ENCODE data around the gene MYEOV.

MYEOV gene

DNA sequence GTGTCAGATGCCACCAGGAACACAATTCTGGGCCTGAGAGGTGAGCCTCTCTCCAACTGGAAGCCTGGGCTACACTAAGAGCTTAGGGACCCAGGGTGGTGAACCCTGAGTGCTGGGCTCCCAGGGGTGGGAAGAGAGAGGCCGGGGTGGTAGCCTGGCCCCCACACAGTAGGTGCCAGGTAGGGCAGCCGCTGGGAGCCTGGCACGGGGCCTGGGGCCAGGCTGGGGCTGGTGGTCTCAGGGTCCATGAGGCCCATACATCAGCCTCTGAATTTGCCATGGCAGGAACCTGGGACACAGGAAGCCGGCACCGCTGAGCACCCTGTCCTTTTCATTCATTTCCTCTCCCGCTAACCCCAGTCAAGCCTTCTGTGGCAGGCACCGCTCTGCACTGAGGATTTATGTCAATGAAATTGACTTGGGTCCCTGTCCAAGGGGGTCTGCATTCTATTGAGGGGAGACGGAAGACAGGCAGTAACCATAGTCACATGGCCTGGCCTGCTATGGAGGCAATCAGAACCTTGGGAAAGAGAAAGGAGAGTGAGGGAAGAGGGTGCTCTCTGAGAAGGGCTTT, 8.6 kb downstream of the MYEOV start:
- no peak for DNase-seq

DNA sequence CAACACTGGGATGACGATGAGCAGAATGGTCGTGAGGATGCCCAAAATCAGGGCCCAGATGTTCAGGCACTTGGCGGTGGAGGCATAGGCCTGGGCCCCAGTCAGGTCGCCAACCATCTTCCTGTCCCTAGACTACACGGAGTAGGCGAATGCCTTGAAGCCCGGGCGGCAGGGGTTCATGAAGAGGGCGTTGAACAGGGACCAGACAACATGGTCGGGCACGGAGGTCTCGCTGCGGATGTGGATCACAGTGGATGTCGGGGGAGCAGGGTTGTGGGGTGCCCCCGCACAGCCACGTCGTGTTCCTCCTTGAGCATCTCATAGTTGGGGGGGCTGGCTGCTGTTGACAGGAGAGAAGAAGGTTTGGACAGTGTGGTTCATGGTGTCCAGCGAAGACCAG, 9.5 kb downstream of the MYEOV start:
- no peak for DNase-seq

DNA sequence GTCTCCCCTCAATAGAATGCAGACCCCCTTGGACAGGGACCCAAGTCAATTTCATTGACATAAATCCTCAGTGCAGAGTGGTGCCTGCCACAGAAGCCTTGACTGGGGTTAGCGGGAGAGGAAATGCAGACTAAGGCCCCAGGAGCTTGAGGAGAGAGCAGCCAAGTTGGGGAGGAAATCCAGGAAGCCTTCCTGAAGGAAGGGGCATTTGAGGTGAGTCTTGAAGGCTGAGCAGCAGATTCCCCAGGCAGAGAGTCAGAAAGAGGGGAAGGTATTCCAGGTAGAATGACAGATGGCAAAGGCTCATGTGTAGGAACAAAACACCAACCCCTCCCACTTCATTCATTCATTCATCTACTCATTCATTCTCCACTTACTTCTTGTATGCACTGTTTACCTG, 10.3 kb downstream of the MYEOV start:
- no peak for DNase-seq

GRCh38 chr11:69304686-69305085, 10.7 kb downstream of the MYEOV start:
- no peak for DNase-seq

GRCh38 chr11:69305885-69306540, 12.1 kb downstream of the MYEOV start:
- no peak for DNase-seq

GRCh38 chr11:69306821-69307220, 12.9 kb downstream of the MYEOV start:
- no peak for DNase-seq

- peak; percentile 38 for DNase-seq
Observed at GRCh38 chr11:69307421-69307820, 13.5 kb downstream of the MYEOV start.

- DNase-seq, result peak; percentile 48
Observed at GRCh38 chr11:69307871-69308431, 14.0 kb downstream of the MYEOV start.

DNA sequence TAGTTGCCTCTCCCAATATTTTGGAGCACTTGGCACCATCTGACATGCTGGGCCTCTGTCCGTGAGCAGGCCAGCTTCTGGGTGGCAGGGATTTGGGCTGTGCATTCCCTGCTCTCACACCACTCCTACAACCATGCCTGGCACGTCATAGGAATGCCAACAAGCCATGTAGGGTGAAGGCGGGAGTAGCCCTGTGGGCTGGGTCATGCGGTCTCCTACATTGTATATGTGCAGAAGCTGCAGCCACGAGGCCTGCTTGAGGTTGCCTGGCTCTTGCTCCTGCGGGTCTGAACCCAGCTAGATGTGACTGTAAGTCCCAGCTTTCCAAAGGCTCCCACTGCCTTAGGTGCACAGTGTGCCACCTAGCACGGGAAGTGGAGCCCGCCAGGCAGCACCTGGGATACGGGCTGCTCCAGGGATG, 14.5 kb downstream of the MYEOV start:
- peak; percentile 47 for DNase-seq

DNA sequence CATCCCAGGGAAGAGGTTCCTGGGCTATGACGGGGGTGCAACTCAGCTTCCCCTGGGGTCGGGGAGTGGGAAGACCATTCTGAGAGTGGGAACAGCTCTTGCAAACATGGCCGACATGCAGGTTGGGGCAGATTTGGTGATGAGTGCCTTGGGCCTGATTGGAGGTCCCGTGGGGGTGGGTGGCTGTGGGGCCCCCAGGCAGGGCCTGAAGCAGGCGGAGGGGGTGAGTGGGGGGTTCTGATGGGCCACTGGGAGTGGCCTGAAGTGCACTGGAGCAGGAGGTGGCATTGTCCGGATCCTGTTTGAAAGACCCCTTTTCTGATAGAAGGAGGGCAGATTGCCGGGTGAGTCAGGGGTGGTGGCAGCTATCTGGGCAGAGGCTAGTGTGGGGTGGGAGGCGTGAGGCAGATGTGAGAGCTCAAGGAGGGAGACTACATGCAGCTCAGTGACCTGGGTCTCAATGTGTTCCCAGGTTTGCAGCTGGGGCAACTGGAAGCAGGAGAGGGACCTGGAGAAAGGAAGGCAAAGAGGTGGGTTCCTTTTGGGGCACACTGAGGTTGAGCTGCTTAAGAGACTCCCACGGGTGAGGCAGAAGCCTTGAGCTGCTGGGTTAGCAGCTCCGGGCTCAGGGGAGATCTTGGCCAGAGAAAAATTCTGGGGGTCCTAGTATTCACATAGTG, 15.1 kb downstream of the MYEOV start:
- peak; percentile 47 for DNase-seq

DNA sequence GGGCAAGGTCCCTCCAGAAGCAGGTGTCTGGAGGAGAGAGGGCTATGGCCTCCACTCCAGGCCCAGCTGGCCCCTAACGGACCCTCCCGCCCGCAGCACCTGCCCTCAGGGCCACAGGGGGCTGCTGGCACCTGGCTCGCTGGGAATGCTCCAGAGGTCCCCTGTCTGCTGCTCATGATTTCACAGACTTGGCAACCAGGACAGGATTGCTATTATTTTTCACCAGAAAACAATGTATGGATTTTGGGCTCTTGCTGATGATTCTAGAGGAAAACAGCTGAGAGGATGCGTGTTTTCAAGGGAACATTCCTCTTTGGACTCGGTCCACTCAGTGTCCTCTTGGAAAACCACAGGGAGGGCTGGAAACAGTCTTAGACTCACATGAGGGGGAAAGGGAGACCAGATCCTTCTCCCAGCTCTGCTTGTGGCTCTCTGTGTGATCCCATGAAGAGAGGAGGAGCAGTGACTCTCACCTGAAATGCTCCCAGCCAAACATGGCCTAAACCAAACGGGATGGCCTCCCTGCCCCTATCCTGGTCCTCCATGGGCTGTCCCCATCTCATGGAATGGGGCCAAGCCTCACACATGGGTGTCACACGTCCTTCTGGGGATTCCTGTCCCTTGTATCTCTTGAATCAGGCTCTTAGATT, 15.8 kb downstream of the MYEOV start:
- DNase-seq, result peak; percentile 43

DNA sequence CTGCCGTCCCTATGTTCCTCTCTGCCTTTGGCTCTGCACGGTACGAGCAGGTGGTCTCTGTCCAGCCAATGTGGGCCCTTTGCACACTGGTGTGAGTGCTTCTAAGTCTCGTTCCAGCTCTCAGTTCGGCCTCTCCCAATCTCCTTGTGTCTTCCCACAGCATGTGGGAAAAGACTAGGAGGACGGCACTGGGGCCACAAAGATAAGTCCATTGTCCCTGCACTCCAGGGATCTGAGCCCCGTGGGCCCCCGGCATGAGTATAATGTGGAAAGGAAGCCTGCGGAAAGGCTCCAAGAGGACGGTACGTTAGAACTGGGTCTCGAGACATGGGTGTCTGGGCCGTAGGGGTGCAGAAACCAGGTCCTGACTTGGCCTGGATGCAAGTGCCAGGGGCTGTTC, 16.4 kb downstream of the MYEOV start:
- DNase-seq, result peak; percentile 42

- peak; percentile 61 for DNase-seq
Observed at GRCh38 chr11:69310934-69311766, 17.2 kb downstream of the MYEOV start.

DNA sequence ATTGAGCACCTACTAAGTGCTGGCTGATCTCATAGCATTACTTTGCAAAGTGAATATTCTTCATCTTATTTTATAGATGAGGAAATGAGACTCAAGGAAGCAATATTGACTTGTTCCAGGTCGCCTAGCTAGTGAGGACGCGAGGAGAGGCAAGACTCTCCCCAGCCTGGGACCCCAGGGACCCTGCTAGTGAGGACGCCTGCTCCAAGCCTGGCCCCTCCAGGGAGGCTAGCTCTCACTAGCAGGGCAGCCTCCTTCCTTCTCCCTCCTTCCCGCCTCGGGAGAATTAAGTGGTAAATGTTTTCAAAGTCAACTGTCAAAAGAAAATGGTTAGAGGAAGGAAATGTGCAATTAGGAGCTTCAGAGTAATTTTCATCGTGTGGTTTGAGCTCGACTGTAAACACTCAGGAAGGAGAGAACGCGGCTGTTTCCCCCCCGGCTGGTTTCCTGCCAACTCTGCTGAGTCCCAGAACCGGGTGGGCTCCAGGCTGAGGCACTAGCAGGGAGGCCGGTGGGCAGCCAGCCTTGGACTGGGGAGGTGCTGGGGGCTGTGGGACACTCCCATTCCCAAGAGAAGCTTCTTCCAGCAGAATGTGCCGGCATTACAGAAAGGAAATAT, 17.9 kb downstream of the MYEOV start:
- peak; percentile 49 for DNase-seq

GRCh38 chr11:69312453-69313404, 18.8 kb downstream of the MYEOV start:
- peak; percentile 37 for DNase-seq

GRCh38 chr11:69313992-69314391, 20.0 kb downstream of the MYEOV start:
- no peak for DNase-seq

- DNase-seq, result no peak
Observed at GRCh38 chr11:69314555-69314954, 20.6 kb downstream of the MYEOV start.

- peak; percentile 13 for DNase-seq
Observed at GRCh38 chr11:69316956-69317355, 23.0 kb downstream of the MYEOV start.

DNA sequence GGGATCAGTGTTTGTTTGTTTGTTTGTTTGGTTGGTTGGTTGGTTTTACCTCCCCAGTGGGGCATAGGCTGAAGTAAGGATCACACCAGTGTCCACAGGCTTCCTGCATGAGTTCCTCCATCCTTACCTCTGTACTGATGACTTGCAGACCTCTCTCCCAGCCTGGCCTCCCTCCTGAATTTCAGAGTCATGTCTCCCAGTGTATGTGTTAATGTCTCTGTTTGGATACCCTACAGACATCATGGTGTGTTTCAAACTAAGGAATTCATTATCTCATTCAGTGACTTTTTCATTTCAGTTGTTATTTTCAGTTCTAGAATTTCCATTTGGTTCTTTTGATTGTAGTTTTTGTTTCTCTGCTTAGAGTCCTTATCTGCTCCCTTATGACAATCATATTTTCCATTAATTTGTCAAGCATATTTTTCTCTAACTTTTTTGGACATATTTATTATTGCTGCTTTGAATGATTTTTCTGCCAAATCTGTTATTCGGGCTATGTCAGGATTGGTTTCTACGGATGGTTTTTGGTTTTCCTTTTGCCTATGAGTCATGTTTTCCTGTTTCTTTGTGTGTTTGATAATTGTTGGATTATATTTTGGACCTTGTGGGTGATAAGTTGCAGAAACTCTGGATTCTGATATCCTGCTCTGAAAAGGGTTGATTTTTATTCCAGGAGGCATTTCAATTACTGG, 23.6 kb downstream of the MYEOV start:
- no peak for DNase-seq

GRCh38 chr11:69318093-69318420, 24.1 kb downstream of the MYEOV start:
- no peak for DNase-seq

Measured in activated CD8-positive, alpha-beta memory T cell treated with anti-CD3 and anti-CD28 coated beads, Interleukin-2, amount 50 U/mL, for 48 hours (primary cell).